ENCODE measurements around the gene PPIL1.
A peak's percentile ranks its signal among the peaks of the same experiment; 100 is the strongest.

The PPIL1 gene

DNA sequence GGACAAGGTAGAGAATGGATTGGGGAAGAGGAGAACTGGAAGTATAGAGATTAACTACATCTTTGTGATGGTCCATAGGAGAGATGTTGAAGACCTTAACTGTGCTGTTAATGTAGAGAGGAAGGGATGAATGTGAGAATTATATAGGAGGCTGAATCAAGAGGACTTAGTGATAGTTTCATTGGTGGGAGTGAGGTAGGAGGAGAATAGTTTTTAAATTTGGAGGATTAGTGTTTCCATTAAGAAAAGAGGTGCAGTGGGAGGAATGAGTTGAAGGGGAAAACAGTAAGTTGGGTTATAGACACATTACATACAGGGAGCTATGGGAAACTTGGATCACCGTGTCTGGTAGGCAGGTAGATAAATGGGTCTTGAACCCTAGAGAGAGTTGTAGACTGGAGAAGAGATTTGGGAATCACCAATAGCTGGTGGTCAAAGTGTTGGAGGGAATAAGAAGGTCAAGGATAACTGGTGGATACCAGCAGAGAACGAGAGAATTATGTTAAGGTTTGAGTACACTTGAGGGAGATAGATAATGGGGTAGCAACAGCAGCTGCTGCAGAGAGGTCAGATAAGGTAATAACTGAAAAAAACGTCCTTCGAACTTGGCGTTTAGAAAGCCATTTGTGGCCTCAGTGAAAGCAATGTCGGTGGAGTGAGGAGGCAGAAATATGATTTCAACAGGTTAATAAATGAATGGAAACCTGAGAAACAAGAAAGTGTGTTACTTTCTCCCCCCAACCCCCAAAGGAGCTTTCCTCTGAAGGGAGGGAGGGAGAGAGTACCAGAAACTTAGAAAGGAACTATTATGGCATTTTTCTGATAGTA is 14.3 kb upstream of the PPIL1 start:
- DNase-seq = no peak

GRCh38 chr6:36888115-36888643 is 13.6 kb upstream of the PPIL1 start:
- DNase-seq = no peak

- no peak for DNase-seq
Measured at GRCh38 chr6:36886950-36887618, 12.5 kb upstream of the PPIL1 start.

DNA sequence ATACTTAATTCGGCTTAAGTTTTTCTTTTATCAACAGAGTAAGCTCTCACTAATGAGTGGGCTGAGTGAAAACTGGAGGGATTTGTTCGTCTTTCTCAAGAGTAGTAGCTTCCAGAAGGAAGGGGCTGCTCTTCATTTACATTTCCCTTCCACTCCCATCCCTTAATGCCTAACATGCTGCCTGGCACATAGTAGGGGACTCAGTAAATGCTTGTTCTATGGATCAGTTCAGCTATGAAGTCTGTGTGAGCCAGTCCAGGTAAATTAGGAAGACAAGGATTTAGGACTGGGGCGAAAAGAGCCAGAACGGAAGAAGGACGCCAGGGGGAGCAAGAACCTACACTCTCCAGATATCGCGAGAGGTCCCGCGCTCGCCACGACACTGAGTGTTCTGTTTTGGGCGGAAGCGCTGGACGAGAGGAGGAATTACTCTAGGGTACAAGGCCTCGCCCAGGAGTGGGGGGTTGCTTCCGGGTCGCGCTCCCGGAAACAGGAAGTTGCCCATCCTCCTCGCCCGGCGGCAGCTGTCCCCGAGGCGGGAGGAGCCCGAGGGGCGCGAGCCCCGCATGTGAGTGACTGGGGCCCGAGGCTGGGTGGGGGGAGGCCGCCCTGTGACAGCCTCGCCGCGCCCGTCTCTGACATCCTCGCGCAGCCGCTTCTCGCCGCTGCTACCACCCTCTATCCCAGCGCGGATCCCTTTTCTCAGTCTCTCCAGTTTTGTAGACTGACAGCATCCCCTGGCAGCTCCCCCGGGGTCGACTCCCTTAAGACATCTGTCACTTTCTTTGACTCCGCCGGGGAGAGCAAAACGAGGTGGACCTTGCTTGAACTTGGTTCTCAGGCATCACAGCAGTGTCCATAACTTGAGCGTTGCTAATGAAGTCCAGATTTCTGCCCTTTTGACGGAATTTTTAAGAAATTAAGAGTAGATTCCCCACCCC is 11.1 kb upstream of the PPIL1 start, which contains the start of gene C6orf89:
TSS of gene C6orf89 (plus strand) at position 492 of the 941 bp plus-strand sequence. CDS start 13,493 bp downstream, outside the sequence.
- peak; percentile 98 for DNase-seq

DNA sequence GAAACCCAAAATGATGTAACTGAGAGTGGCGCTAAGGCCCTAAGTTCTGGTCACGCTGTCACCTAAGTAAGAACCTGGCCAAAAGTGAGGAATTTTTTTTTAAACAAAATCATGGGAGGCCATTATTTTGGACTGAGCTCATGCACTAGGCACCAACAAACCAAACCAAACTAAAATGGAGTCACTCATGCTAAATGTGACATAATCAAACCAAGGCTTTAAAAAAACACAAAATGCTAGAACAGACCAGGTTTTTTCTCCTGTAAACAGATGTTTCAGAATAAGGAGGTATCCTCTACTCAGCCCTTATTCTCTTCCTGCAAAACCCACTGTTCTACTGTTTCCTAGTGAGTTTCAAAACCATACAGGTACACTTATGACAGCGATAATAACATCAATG is 10.0 kb upstream of the PPIL1 start:
- DNase-seq = no peak

DNA sequence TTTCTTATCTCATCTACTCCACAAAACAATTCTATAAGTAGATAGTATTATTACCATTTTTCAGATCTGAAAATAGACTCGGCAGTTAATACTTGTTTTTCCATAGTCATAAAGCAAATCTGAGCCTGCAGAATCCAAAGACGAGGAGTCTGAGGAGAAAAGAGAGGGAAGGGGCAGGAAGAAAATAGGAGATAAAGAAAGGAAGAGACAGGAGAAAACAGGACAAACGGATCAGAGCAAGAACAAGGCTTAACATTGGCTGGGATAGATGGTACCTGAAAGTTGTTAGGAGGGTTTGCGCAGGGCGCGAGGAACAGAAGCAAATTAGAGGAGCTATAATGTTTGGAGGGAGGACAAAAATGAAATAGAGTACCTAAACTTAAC is 639 bp upstream of the PPIL1 start:
- no peak for DNase-seq

- DNase-seq = peak; percentile 14
Measured at GRCh38 chr6:36873612-36874442, 776 bp downstream of the PPIL1 start.

DNA sequence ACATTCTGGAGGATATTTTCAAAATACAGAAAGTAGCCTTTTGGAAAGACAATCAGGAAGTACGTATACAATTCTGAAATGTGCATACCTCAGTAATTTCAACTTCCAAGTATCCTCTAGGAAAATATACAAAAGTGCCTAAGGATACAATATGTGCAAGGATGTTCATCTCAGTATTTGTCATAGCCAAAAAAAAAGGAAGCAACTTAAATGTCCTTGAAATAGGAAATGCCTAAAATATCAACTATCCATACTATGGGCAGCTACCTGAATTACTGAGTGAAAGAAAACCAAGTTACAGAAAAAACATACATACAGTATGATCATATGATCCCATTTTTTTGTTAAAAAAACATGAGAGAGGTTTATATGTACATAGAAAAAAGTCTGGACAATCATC is 1.5 kb downstream of the PPIL1 start:
- DNase-seq = no peak

GRCh38 chr6:36871686-36872085 is 2.9 kb downstream of the PPIL1 start:
- no peak for DNase-seq

DNA sequence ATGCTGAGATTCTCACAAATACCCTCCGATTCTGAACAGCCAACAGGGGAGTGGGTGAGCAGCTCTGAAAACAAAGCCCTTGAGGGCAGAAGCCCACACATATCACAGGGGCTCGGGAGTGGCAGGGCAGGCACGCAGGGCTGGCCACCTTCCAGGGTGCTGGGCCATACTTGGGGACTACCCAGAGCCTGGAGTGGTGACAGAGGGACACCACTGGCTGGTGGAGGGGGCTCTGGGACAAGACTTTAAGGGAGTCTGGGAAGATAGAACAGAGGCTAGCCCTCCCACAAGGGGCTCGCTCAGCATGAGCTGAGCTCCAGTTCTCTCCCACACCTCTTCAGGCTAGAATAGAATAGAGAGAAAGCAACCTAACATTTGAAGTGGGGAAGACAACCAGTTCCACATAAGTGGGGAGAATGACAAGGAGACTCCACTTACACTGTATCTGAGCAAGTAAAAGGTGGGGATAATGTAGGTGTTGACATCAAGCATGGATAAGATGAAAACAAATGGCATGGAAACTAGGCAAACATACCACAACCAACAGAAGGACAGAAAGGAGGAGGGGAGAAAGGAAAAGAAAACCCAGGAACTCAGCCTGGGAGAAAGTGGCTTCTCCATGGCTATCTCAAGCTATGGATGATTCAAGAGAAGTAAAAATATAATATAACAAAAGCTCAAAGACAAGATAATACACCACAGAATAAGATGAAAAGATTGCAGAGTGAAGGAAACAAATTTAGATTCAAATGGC is 7.0 kb downstream of the PPIL1 start:
- no peak for DNase-seq

DNA sequence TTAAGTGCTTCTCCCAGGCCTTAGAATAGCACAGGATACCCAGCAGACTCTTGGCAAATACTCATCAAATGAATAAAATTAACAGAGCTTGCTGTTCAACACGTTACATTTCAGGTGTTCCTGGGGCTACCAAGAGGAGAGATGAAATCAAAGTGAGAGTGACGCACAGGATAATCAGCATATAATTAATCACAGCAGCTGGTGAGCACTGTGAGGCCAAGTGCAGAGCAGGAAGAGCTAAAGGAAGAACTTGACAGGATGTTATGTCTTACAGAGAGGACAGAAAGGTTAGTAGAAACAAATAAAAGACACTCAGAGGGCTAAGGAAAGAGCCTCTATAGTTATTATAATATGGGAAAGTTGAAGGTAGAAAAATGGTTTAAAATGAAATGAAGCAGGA is 8.8 kb downstream of the PPIL1 start:
- peak; percentile 13 for DNase-seq

DNA sequence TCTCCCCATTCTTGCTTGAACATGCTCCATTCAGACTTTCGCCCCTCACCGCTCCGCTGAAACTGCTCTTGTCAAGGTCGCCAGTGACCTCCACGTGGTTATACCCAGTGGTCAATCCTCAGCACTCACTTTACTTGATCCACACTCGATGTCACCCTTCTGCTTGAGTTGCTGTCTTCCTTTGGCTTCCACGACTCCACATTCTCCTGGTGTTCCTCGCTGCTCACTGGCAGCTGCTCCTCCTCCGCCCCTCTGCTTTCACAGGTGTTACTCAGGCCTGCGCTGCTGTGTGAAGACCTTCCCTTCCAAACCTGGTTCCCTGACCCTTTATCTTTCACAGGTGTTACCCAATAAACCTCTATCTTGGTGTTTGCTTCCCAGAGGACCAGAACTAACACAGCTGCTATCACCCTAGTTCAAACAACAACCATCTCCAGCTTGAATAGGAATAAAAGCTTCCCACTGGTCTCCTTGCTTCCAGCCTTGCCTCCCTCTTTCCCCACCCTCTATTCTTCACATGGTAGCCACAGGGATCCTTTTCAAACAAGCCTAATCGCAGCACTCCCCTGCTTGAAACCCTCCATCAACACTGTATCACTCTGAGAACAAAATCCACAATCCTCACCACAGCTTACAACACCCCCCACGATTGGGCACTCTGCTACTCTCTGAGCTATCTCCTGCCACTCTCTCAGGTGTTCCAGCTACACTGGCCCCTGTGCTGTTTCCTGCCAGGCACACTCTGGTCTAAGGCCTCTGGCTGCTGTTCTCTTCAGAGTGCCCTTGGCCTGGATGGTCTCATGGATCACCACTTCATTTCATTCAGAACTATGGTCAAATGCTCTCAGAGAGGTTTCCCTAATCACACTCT is 10.7 kb downstream of the PPIL1 start:
- no peak for DNase-seq

DNA sequence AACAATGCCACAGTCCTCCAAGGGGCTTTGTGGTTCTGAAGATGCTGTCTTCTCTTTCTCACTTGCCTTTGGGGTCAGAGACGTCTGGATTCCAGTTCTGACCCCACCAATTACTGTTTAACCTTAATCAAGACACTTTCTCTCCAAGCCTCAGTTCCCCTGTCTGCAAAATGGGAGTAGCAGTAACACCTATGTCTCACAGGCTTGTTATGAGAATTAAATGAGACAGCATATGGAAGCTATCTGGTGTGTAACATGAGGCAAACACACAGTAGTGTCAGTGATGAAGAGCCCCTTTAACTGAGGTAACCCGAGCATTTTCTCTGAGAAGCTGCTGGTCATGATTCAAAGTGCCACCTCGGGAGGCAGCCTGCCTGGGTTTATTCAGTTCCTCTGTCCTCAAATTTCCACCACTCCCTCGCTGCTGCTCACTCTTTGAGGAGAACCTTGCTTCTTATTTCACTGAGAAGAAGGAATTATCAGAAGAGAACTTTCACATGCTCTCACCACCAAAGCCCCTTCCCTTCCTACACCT is 11.7 kb downstream of the PPIL1 start:
- DNase-seq = no peak

DNA sequence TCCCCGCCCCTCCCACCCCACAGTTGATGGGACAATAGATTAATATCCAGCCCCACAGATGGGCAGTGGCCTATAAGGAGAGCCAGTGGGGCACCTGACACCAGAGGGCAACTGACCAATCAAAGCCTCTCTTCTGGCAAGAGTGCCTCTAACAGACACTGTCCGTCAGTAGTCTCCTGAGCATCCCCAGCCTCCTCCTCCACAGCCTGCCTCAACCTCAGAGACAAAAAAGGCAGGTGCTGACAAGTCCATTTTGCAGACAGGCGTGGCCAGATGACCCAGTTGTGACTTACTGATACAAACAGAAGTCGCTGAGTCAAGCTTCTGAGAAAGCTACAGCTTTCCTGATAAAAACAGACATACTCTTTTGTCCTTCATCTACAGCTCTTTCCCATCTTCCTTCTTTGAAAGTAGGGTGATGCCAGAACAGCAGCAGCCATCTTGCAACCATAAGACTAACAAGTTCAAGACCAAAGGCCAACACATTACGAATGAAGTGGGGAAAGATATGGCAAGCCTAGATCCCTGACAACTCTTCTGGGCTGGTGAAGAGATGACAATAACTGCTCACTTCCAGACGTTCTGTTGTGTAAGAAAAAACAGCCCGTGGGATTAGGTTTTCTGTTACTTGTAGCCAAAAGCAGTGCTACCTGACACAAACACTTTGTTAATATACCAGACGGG is 12.3 kb downstream of the PPIL1 start:
- DNase-seq = no peak

DNA sequence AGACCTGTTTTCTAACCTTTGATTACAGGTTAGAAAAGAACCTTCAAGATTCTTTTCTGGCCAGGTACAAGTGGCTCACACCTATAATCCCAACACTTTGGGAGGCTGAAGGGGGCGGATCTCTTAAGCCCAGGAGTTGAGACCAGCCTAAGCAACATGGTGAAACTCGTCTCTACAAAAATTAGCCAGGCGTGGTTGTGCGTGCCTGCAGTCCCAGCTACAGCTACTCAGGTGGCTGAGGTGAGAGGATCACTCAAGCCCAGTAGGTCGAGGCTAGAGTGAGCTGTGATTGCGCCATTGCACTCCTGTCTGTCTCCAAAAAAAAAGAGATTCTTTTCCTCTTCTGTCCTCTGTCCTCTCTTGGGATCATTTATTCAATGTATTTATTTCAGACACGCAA is 14.5 kb downstream of the PPIL1 start:
- no peak for DNase-seq

GRCh38 chr6:36858407-36858981 is 16.1 kb downstream of the PPIL1 start:
- no peak for DNase-seq

GRCh38 chr6:36857325-36857724 is 17.3 kb downstream of the PPIL1 start:
- DNase-seq = no peak

DNA sequence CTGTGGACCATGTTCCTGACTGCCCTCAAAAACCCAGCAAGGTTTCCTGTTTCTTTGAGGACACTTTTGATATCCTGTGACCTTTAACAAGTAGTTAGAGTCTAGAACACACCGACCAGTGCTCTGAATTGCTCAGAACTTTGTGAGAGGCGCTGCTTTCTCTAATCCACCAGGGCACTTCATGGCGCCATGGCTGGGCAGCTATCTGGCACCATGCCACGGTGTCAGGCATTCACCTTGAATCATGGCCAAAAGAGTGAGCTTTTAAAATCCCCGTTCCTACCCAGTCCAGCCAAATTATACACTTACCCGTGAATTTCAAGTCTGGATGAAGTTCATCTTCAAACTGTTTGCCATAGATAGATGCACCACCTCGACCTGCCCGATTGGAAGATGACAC is 18.3 kb downstream of the PPIL1 start:
- DNase-seq = no peak

DNA sequence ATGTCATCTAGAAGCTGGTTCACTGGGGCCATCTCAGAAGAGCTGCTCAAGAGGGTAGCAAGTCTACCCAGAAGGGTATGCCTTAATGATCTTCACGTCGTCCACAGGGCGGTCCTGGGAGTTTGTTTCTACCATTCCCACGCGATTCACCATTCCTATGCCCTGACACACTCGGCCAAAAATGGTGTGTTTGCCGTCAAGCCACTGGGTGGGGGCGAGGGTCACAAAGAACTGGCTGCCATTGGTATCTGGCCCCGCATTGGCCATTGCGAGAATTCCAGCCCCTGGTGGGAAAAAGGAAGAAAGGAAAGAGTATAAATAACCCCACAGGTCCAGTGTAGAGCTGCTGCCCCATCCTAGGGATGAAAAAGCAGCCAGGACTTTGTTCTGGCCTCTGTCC is 18.9 kb downstream of the PPIL1 start:
- no peak for DNase-seq
